HG03175 (cell line): ENCODE results near the gene IFNL2.

Experiments
- ATAC-seq: cut with Tn5 transposase; IDR thresholded peaks from one replicate; pipeline ENCODE4 v1.9.1; 2021; ENCODE audit warnings: mild to moderate bottlenecking, moderate library complexity; ENCODE audit not compliant: unreplicated experiment

The IFNL2 gene

DNA sequence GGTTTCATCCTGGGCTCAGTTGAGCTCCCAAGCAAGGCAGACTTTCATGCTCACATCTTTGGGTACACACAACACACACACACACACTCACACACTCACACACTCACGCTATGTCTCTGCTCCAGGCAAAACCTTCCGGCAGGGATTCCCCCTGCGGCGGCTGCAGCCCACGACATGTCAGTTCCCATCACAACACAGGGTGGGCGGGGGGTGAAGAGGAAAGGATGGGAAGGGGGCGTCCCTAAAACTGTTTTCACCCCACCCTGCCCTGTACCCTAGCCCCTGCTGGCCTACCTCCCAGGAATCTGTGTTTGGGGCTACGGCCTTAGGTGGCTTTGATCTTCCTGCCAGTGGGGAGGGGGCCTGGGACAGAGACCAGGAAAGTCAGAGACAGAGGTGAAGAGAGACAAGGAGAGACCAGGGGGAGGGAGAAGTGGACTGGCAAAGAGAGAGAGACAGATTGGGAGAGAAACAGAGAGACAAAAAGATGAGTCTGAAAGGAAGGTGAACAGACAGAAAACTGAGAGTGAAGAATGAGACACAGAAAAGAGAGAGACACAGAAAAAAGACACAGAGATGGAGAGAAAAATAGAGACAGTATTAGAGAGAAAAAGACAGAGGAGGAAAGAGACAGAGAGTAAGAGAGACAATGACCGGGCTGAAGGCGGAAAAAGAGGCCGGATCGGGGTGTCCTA, 48.6 kb downstream of the IFNL2 start:
- ATAC-seq = no peak

DNA sequence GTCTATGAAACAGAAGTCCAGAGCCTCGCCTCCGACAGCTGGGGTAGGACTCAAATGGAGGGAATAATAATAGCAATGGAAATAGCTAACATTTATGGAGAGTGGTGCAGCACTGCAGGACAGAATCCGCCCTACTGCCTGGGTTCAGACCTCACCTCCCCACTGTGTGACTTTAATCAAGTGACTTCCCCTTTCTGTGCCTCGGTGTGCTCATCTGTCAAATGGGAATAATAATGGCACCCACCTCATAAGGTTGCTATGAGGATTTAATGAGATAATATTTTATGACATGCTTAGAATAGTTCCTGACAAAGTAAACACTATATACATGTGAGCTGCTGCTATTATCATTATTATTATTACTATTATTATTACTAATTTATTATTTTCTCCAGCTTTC, 49.3 kb downstream of the IFNL2 start:
- ATAC-seq = no peak

DNA sequence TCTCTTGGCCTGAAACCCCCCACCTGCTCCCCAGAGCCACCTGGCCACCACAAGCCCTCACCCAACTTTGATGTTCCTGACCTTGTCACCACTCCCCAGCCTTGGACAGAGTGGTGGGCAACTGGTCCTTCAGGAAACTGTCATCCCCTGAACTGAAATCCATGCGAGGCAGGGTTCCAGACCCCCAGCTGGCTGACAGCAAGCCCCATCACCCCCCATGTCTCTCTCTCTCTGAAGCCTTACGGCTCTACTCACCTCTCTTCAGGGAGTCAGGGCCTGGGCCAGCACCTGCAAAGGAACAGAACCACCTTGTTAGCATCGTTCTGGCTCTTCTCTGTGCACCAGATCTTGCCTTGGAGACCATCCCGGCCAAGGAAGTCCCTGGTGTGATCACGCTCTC, 49.9 kb downstream of the IFNL2 start:
- no peak for ATAC-seq

DNA sequence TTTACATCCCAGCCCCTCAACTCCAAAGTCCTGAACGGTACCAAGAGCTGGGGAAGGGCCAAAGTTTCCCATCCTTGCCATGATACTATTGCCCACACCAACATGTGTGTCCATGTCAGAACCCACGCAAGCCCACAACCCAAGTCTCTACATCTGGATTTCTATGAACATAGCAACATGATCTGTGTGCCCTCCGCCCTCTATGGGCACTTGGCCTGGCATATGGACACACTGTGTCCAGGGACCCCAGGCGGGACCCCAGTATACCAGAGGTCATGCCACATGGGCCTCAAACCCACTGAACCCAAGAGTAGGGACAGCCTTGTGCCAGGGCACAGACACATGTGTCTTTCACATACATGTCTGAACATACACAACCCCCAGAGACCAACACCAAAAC, 50.5 kb downstream of the IFNL2 start:
- no peak for ATAC-seq

DNA sequence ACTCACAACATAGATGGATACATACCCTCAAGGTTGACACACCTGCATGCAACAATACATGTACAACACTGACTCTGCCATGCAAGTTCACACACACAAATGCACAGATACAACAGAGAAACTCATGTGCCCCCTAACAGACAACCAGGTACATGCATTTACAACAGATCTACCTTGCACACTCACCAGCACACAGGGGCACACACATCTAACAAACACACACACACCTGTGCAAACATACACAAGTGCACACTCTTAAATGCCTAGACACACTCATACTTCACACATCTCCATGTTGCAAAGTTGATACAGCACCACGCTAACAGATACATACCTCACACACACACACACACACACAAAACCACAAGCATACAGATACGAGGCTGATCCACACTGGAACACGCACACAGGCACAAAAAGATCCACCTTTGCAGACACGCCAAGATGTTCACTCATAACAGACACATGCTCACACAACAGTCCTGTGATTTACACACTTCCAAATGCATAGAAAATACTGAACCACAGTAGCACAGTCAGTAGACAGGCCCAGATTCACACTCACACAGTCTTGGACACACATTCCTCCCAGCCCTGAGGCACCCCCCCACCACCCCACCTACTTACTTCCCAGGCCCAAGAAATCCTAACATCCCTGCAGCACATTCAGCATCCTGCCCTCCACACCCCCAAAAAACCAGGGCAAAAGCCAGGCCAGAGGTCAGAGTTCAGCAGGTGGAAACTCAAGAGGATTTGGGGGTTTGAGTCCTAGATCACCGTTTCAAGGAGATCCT, 51.1 kb downstream of the IFNL2 start:
- ATAC-seq = no peak
